Chondrocyte (in vitro differentiated cells): ENCODE data around the gene OTOF. TPM values are rescaled to one million over a fixed set of nuclear protein-coding genes. Genes with fewer than 3 reads are reported as not detected.

Experiments used
- DNase-seq: peaks from one replicate; pipeline ENCODE4 v3.0.0; 2021; ENCODE audit warnings: mixed read lengths, low spot score
- H3K27ac Mint-ChIP-seq: one replicate; pipeline ENCODE4 v1.8.0; 2021; ENCODE audit warnings: mild to moderate bottlenecking, moderate library complexity, mixed read lengths; ENCODE audit not compliant: unreplicated experiment
- H3K27me3 Mint-ChIP-seq: 2 replicates; pipeline ENCODE4 v1.8.0; 2021; ENCODE audit warnings: low read depth, mixed read lengths
- H3K36me3 Mint-ChIP-seq: 2 replicates; pipeline ENCODE4 v1.8.0; 2021; ENCODE audit warnings: low read depth, mixed read lengths
- H3K4me1 Mint-ChIP-seq: 2 replicates; pipeline ENCODE4 v1.8.0; 2021; ENCODE audit warnings: low read depth, mild to moderate bottlenecking, mixed read lengths
- H3K4me3 Mint-ChIP-seq: one replicate; pipeline ENCODE4 v1.8.0; 2021; ENCODE audit warnings: mild to moderate bottlenecking, moderate library complexity, mixed read lengths; ENCODE audit not compliant: unreplicated experiment
- H3K9me3 Mint-ChIP-seq: 2 replicates; pipeline ENCODE4 v1.8.0; 2021; ENCODE audit warnings: low read depth, mixed read lengths
- total RNA-seq: library from RNA; stranded (reverse); gene quantifications from 3 replicates; pipeline ENCODE4 v1.2.1, GENCODE V29; 2021
- TF ChIP-seq, protein P1 (sequence below): fragments of 200-600 bp; sonication (generic); IDR thresholded peaks from 2 replicates; pipeline ENCODE4 v1.5.0; 2021; ENCODE audit warnings: antibody characterized with exemption, mild to moderate bottlenecking, moderate library complexity

OTOF gene
- total RNA-seq, 1 donor from 2014 or later: not detected

DNA sequence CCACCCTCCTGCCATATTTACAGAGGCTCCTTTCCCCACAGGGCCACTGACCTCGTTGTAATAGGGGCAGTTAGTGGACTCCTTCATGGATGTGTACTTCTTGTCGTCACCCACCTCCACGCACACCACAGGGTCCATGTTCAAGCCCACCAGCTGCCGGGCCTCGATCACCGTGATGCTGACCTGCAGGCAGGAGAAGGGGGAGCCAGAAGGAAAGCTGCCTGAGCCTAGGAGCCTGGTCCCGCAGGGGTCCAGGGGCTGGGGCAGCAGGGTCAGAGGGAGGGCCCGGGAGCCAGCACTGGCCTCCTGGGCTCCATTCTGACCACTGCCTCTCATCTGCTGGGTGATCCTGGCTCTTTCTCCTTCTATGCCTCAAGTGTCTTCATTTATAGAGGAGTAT is 17.0 kb upstream of the OTOF start:
- peaks cover 19% of the 10 kb centered on the region for H3K27me3 Mint-ChIP-seq
- TF ChIP-seq, protein P1, sequence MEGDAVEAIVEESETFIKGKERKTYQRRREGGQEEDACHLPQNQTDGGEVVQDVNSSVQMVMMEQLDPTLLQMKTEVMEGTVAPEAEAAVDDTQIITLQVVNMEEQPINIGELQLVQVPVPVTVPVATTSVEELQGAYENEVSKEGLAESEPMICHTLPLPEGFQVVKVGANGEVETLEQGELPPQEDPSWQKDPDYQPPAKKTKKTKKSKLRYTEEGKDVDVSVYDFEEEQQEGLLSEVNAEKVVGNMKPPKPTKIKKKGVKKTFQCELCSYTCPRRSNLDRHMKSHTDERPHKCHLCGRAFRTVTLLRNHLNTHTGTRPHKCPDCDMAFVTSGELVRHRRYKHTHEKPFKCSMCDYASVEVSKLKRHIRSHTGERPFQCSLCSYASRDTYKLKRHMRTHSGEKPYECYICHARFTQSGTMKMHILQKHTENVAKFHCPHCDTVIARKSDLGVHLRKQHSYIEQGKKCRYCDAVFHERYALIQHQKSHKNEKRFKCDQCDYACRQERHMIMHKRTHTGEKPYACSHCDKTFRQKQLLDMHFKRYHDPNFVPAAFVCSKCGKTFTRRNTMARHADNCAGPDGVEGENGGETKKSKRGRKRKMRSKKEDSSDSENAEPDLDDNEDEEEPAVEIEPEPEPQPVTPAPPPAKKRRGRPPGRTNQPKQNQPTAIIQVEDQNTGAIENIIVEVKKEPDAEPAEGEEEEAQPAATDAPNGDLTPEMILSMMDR: no peak
- H3K4me1 Mint-ChIP-seq: no peaks in the 10 kb centered on the region
- no peaks in the 10 kb centered on the region for H3K9me3 Mint-ChIP-seq
- H3K4me3 Mint-ChIP-seq: no peak overlapping the region
- no peak overlapping the region for H3K27ac Mint-ChIP-seq
- H3K36me3 Mint-ChIP-seq: no peaks in the 10 kb centered on the region
- DNase-seq: peak; percentile 72

DNA sequence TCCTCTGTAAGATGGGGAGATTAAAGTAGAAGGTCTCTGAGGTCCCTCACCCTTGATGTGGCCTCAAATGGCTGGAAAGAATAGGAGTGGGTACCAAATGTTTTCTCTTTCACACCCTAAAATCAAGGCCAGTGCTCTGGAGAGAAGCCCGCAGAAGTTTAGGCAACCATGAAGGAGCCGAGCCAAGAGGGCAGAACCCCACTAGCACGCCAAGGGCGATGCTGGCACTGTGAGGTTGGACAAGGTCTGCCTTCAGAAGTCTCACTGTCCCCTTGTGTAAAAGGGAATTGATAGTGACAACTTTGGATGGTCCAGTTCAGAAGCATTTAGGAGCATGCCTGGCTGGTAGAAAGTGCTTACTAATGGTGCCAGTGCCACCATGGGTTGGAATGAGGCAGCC is 16.3 kb upstream of the OTOF start:
- Mint-ChIP-seq H3K27me3 (peaks cover 19% of the 10 kb centered on the region), H3K4me1 (no peaks in the 10 kb centered on the region), H3K27ac (no peak overlapping the region), H3K4me3 (no peak overlapping the region), H3K36me3 (no peaks in the 10 kb centered on the region), H3K9me3 (no peaks in the 10 kb centered on the region)
- no peak for DNase-seq
- TF ChIP-seq, protein P1: no peak

DNA sequence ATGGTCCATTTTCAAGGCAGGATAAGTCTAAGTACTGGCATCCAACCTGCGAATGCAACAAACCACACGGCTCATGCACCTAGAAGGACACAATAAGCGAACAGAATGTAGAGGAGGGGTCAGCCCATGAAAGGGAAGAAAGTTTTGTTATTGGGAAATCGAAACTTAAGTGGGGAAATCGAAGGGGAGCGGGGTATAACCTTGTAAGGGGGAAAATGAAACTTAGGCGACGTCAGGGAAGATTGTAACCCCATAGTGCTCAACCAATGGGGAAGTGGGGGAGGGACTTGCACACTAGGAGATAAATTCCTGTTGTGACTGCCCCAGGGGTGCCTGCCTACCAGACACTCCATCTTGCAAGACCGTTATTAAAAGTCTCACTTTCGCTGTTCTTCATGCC is 15.6 kb upstream of the OTOF start:
- Mint-ChIP-seq H3K4me3 (no peak overlapping the region), H3K9me3 (no peaks in the 10 kb centered on the region), H3K4me1 (no peaks in the 10 kb centered on the region), H3K27ac (no peak overlapping the region), H3K27me3 (peaks cover 12% of the 10 kb centered on the region), H3K36me3 (no peaks in the 10 kb centered on the region)
- TF ChIP-seq, protein P1: no peak
- DNase-seq: no peak

DNA sequence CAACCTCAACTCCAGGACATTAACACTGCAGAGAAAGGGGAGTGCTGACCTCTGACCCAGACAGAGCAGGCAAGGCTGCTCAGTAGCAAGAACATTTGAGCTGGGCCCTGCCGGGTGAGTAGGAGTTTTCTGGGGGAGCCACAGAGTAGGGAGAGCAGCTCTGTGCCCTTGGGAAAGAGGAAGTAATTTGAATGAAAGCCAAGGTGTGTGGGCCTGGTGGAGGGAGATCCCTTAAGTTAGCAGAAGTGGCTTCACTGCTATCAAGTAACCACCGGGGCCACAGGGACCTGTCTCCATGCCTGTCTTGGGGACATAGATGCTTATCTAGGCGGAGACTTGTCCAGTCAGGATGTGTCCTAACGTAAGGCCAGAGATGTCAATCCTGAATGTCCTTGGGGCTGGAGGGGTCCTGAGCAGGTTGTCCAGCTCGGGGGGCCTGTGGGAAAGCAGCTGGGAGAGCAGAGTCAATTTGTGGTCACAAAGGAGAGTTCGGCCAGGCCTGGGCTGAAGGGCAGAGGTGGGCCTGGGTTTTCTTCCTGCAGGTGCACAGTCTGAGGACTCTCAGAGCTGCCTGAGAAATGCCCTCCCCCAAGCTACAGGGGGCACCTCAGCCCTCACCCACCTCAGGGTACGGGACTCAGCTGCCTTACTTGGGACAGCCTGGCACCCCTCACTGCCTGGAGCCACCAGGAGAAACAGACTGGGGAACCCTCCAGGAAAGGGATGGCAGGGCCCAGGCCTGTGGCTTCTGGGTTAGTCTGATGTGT is 15.0 kb upstream of the OTOF start:
- Mint-ChIP-seq H3K27ac (no peak overlapping the region), H3K4me1 (no peaks in the 10 kb centered on the region), H3K27me3 (peaks cover 9% of the 10 kb centered on the region), H3K36me3 (no peaks in the 10 kb centered on the region), H3K4me3 (no peak overlapping the region), H3K9me3 (no peaks in the 10 kb centered on the region)
- TF ChIP-seq, protein P1: no peak
- DNase-seq: peak; percentile 60

DNA sequence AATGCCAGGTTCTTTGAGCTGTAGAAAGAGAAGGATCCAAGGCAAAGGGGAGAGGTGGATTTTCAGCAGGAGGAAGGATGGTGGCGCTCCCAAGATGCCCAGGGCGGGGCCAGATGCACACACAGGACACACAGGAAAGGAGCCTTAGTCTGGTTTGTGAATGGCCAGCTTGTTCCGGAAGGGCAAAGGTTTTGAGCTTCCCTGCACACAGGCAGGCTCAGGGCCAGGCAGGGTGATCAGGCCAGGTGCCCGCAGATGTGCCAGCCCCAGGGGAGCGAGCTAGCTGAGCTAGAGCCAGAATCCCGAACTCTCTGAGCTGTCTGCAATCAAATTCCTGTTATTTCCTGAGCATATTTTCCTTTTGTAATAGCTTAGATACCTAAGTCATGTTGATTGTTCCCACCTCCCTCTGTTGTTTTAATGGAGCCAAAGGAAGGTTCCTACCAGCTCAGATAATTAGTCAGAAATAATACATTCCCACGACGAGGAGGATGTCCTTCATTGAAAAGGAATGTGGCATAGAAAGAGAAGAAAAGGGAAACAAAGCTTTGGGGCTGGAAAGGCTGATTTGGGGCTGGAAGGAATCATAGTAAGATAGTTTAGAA is 13.7 kb upstream of the OTOF start:
- no peaks in the 10 kb centered on the region for H3K9me3 Mint-ChIP-seq

More for the DNA sequence above, 13.7 kb upstream of the OTOF start:
- Mint-ChIP-seq H3K27ac (no peak overlapping the region), H3K36me3 (no peaks in the 10 kb centered on the region), H3K4me1 (no peaks in the 10 kb centered on the region), H3K4me3 (no peak overlapping the region), H3K27me3 (peaks cover 3% of the 10 kb centered on the region)
- TF ChIP-seq, protein P1: no peak
- DNase-seq: no peak
